CD4-positive, alpha-beta T cell treated with Interleukin-15 for 1 hour (primary cell): ENCODE results near the gene LRRC23.

Source experiments
- DNase-seq: peaks from one replicate; pipeline ENCODE4 v3.0.0-alpha.2; 2020

LRRC23 gene

DNA sequence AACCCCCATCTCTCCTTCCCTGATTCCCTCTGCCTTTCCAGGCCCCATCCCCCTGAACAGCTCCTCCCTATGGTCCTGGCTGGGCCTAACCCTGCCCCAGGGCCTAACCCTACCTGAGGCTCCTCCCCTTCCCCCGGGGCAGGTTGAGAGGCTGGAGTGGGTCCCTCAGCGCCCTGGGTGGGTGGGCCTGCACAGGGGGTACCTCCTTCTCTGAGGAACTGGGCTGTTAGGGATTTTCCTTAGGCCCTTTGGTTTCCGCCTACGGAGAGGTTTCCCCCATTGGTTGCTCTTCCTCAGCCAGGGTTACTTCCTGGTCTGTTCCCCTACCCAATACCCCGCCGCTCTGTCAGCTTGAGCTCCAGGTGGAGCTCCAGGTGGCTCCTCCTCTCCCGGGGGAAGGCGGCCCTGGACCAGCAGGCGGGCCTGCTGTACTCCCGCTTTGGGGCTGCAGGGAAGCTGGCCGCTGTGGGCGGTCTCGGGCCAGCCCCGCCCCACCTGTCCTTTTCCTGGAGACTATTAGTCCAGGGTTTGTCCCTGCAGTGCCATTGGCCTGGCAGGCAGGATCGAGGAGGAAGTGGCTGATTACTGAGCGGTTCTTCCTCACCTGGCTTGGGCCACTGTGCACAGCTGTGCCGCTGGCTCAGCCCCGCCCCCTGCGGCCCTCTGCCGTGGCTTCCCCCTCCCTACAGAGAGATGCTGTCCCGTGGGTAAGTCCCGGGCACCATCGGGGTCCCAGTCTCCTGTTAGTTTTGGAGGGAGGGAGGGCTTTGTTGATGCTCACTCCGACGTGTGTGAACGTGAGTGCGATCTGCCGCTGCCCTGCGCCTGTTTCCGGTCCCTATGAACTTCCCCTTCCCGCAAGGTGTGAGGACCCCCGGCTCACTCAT lies 41.7 kb downstream of the LRRC23 start:
- peak; percentile 73 for DNase-seq

GRCh38 chr12:6946920-6947374 lies 42.3 kb downstream of the LRRC23 start:
- no peak for DNase-seq

GRCh38 chr12:6947615-6948014 lies 43.0 kb downstream of the LRRC23 start:
- no peak for DNase-seq

DNA sequence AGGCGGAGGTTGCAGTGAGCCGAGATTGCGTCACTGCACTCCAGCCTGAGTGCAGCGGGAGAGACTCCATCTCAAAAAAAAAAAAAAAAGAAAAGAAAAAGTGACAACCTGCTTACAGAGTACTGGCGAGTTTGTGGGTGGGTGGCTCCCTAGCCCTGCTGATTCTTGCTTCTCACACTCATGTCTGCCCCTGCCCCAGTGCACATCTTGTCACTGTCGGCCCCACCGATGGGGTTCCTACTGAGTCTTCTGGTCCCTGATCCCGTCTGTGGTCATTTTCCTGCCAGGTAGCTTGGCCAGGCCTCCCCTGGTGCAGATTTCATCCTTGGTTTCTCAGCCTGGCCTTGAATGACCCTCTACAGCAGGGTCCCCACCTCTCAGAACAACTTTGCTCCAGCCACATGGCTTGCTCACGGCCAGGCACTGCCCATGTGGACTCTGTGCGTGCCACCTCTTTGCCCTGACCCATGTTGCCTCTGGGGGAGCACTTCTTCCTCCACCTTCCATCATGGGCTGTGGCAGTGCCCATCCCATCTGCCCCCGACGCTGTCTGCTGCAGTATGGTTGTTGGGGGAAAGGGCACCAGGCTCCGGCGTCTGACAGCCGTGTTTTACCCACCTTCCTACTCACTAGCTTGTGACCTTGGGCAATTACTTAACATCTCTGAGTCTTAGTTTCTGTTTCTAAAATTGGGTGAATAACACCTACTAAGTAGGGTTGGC lies 44.4 kb downstream of the LRRC23 start:
- DNase-seq: peak; percentile 67

GRCh38 chr12:6950401-6950801 lies 45.8 kb downstream of the LRRC23 start:
- DNase-seq: peak; percentile 51

DNA sequence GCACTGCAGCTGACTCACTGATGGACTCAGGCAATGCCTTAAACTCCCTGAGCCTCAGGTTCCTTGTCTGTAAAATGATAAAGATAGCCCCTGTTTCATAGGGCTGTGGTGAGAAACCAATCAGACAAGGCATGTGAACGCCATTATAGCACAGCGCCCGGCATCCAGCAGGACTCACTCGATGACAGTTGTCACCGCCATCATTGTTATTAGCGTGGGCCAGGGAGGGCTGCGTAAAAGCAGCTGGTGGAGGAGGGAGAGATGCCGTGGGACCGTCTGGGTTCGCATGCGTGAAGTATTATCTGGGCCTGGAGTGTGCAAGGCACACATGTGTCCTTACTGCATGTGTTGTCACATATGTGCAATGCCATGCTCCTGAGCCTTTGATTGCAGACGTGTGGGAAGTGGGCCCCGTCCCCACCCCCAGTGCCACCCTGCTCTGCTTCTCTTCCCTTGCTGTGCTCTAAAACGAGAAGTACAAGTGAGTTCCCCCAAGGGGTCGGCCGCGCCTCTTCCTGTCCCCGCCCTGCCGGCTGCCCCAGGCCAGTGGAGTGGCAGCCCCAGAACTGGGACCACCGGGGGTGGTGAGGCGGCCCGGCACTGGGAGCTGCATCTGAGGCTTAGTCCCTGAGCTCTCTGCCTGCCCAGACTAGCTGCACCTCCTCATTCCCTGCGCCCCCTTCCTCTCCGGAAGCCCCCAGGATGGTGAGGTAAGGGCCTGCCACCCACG lies 46.4 kb downstream of the LRRC23 start, which contains the start of gene PTPN6:
PTPN6 (plus strand) TSS at position 546 of the 730 bp plus-strand sequence; CDS start at position 703, 157 bp downstream.
- peak; percentile 81 for DNase-seq

- DNase-seq: no peak
Measured at GRCh38 chr12:6951551-6952120, 47.0 kb downstream of the LRRC23 start.

- no peak for DNase-seq
Measured at GRCh38 chr12:6952121-6952862, 47.7 kb downstream of the LRRC23 start.

- no peak for DNase-seq
Measured at GRCh38 chr12:6952863-6953441, 48.3 kb downstream of the LRRC23 start.

- peak; percentile 83 for DNase-seq
Measured at GRCh38 chr12:6953442-6954315, 49.1 kb downstream of the LRRC23 start.

DNA sequence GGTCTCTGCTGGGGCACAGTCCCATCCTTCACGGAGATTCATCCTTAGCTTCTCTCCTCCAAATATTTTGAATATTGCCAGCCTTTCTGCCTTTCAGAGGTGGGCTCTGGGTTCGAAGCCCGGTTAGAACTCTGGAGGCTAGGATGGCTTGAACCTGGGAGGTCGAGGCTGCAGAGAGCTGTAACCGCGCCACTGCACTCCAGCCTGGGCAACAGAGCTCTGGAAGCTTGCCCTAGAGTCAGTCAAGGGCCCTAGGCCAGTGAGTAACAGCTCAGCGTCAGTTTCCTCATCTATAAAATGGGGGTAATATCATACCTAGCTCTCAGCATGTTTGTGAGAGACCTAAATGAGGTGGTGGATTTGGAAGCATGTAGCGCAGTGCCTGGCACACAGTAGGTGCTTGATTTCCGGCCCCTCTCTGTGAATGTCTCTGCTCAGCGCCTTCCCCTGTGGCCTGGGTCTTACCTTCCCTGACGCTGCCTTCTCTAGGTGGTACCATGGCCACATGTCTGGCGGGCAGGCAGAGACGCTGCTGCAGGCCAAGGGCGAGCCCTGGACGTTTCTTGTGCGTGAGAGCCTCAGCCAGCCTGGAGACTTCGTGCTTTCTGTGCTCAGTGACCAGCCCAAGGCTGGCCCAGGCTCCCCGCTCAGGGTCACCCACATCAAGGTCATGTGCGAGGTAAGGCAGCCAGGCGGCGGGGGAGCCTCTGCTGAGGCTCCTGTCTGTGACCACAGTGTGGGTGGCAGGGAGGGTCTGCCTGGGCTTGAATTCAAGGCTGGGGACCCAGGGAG lies 49.9 kb downstream of the LRRC23 start:
- peak; percentile 15 for DNase-seq

DNA sequence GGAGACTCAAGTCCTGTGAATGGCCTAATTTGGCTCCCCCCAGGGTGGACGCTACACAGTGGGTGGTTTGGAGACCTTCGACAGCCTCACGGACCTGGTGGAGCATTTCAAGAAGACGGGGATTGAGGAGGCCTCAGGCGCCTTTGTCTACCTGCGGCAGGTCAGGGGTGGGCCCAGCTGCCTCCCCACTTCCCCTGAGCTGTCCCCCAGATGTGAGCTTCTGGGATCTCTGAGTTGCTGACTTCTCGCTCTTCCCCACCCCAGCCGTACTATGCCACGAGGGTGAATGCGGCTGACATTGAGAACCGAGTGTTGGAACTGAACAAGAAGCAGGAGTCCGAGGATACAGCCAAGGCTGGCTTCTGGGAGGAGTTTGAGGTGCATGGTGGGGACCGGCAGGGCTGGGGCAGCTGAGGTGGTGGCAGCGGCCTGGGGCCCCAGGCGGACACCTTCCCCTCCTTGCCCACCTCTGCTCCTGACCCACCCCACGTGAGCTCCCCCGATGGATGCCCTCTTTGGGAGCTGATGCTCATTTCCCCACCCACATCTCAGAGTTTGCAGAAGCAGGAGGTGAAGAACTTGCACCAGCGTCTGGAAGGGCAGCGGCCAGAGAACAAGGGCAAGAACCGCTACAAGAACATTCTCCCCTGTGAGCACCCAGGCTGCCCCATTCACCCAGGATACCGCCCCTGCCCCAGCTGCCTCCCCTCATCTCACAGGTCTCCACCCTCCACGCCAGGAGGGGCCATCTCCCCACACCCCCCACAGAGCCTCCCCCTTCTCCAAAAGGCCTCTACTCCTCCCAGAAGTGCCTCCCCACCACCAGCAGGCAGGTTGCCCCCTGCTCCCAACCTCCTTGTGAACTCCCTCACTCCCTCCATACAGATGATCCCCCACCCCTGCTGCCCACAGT lies 50.7 kb downstream of the LRRC23 start:
- peak; percentile 18 for DNase-seq

GRCh38 chr12:6956021-6956727 lies 51.6 kb downstream of the LRRC23 start:
- no peak for DNase-seq

DNA sequence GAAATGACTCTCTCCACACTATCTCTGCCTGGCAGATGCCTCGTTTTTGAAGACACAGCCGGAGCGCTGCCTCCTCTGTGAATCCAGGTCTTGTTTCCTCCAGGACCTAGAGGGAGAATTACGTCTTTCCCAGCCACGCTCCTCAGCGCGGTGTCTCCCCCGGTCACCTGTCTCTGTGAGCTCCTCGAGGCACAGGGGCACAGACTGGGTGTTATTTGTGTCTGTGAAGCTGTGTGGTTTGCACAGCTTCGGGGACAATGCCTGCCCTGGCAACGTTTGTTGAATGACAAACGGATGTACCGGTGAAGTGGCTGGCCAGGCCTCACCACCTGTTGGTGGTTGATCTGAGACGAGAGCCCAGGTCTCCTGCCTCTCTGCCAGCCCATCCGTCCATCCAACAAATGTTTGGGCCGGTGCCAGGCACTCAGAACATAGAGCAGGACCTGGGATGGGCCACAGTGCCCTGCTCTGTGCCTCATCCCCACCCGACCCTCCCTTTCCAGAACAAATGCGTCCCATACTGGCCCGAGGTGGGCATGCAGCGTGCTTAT lies 52.6 kb downstream of the LRRC23 start:
- peak; percentile 49 for DNase-seq

- no peak for DNase-seq
Measured at GRCh38 chr12:6957741-6958608, 53.4 kb downstream of the LRRC23 start.

DNA sequence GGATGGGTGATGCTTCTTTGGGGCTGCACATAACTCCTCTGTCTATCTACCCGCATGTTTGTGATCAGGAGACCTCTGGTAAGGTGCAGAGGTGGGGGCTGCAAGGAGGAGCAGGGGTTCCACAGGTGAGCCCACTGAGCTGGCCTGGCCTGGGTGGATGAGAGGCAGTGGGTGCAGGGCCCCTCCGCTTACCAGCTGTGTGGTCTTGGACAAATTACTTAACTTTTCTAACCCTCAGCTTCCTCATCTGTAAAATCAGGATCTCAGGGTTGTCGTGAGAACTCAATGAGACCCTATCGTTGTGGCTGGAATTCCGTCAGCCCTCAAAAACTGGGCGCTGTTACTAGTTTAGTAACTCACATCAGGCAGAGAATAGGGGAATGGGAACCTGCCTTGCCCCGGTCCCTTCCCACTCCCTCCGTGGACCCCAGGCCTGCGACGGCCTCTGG lies 54.0 kb downstream of the LRRC23 start:
- no peak for DNase-seq
